NT2/D1 (cell line): ENCODE results near the gene MORN1.

ENCODE experiments used
- YY1 ChIP-seq: IDR thresholded peaks from 2 replicates; pipeline ENCODE4 v1.6.1; 2011; ENCODE audit not compliant: insufficient read length, insufficient read depth
- ZNF274 ChIP-seq: IDR thresholded peaks from 2 replicates; pipeline ENCODE4 v1.6.1; 2011; ENCODE audit warnings: mild to moderate bottlenecking, low read depth, low read length

GRCh38 chr1:2376261-2376741 lies 15.1 kb downstream of the MORN1 start:
- TF ChIP-seq YY1 (no peak), ZNF274 (no peak)
